IMR-90 (cell line): Measurements from ENCODE around the gene RARRES1. TPM values are rescaled to one million over a fixed set of nuclear protein-coding genes. Genes with fewer than 3 reads are reported as not detected.

ENCODE experiments used
- ATAC-seq: fragments of 200-7000 bp; cut with Tn5 transposase; 2 replicates; pipeline ENCODE4 v1.9.1; 2020; ENCODE audit warnings: low read depth, mild to moderate bottlenecking, moderate library complexity
- BruUV-seq: library from RNA; stranded (reverse); fragments of 400-500 nt; replicated peaks from 2 replicates; lab custom pipeline; 2021; lab: Mats Ljungman, UMichigan
- CTCF ChIA-PET: fragments of 300-600 bp; formaldehyde crosslinking; extraction: SDS; loops from one replicate; lab custom pipeline; 2021; ENCODE audit warnings: antibody characterized with exemption; lab: Yijun Ruan, JAX
- POLR2A ChIA-PET: fragments of 300-600 bp; sonication (Branson Sonifier 250); formaldehyde crosslinking; loops from one replicate; lab custom pipeline; 2022; ENCODE audit warnings: antibody characterized with exemption; ENCODE audit not compliant: unreplicated experiment; lab: Charles Lee
- DNase-seq: peaks from one replicate; pipeline ENCODE4 v3.0.0; 2013
- H2AFZ ChIP-seq: replicated peaks from 2 replicates; pipeline ENCODE3; 2013; ENCODE audit warnings: low read length, mild to moderate bottlenecking; ENCODE audit not compliant: poor library complexity
- H2AK5ac ChIP-seq: 2 replicates; pipeline ENCODE4 v1.6.1; 2013; ENCODE audit warnings: low read depth, low read length, inconsistent platforms
- H2AK9ac ChIP-seq: replicated peaks from 2 replicates; pipeline ENCODE3; 2013; ENCODE audit warnings: mild to moderate bottlenecking, low read depth, low read length, moderate library complexity; ENCODE audit not compliant: poor library complexity
- H2BK120ac ChIP-seq: 2 replicates; pipeline ENCODE4 v1.6.1; 2013; ENCODE audit warnings: low read depth, low read length, inconsistent platforms
- H2BK15ac ChIP-seq: 3 replicates; pipeline ENCODE4 v1.6.1; 2013; ENCODE audit warnings: low read depth, low read length, inconsistent platforms
- H2BK20ac ChIP-seq: 2 replicates; pipeline ENCODE4 v1.6.1; 2013; ENCODE audit warnings: low read depth, mild to moderate bottlenecking, inconsistent platforms, low read length, moderate library complexity
- H2BK5ac ChIP-seq: 2 replicates; pipeline ENCODE4 v1.6.1; 2013; ENCODE audit warnings: mild to moderate bottlenecking, low read depth, low read length, inconsistent platforms; ENCODE audit not compliant: poor library complexity, severe bottlenecking
- H3K14ac ChIP-seq: replicated peaks from 2 replicates; pipeline ENCODE4 v1.6.1; 2013; ENCODE audit warnings: low read depth, low read length, inconsistent platforms
- H3K18ac ChIP-seq: 2 replicates; pipeline ENCODE4 v1.6.1; 2013; ENCODE audit warnings: low read depth, low read length, control low read depth
- H3K23ac ChIP-seq: 2 replicates; pipeline ENCODE4 v1.6.1; 2013; ENCODE audit warnings: low read depth, low read length, inconsistent platforms
- H3K27ac ChIP-seq: 2 replicates; pipeline ENCODE4 v1.5.1; 2013; ENCODE audit warnings: mild to moderate bottlenecking, control low read depth, low read length; ENCODE audit not compliant: insufficient read depth
- H3K27me3 ChIP-seq: 2 replicates; pipeline ENCODE4 v1.6.1; 2013; ENCODE audit warnings: low read length; ENCODE audit not compliant: control insufficient read depth, insufficient read depth
- H3K36me3 ChIP-seq: 2 replicates; pipeline ENCODE4 v1.6.1; 2013; ENCODE audit warnings: low read length, mixed read lengths; ENCODE audit not compliant: control insufficient read depth, insufficient read depth
- H3K4ac ChIP-seq: 2 replicates; pipeline ENCODE4 v1.6.1; 2013; ENCODE audit warnings: low read depth, low read length, inconsistent platforms
- H3K4me1 ChIP-seq: 2 replicates; pipeline ENCODE4 v1.6.1; 2013; ENCODE audit warnings: low read length, mixed read lengths; ENCODE audit not compliant: control insufficient read depth, insufficient read depth
- H3K4me2 ChIP-seq: 2 replicates; pipeline ENCODE4 v1.6.1; 2013; ENCODE audit warnings: low read depth, mild to moderate bottlenecking, control low read depth, low read length, moderate library complexity
- H3K4me3 ChIP-seq: 2 replicates; pipeline ENCODE4 v1.5.1; 2013; ENCODE audit warnings: low read depth, mild to moderate bottlenecking, control low read depth, low read length, moderate library complexity; ENCODE audit not compliant: insufficient read depth
- H3K56ac ChIP-seq: 2 replicates; pipeline ENCODE4 v1.6.1; 2013; ENCODE audit warnings: low read length, inconsistent platforms; ENCODE audit not compliant: insufficient read depth; ENCODE audit errors: extremely low read depth
- H3K79me1 ChIP-seq, 2 experiments: 2 replicates each; pipeline ENCODE4 v1.6.1; 2013; ENCODE audit warnings: low read length in 2 of 2, inconsistent platforms in 1 of 2, low read depth in 1 of 2
- H3K9ac ChIP-seq: 2 replicates; pipeline ENCODE4 v1.6.1; 2013; ENCODE audit warnings: low read depth, low read length, control low read depth
- H3K9me1 ChIP-seq: 2 replicates; pipeline ENCODE4 v1.6.1; 2013; ENCODE audit warnings: low read length, inconsistent platforms; ENCODE audit not compliant: insufficient read depth
- H3K9me3 ChIP-seq: 2 replicates; pipeline ENCODE4 v1.6.1; 2013; ENCODE audit warnings: low read length; ENCODE audit not compliant: control insufficient read depth, insufficient read depth
- H4K20me1 ChIP-seq: 2 replicates; pipeline ENCODE4 v1.6.1; 2013; ENCODE audit warnings: low read length, inconsistent platforms; ENCODE audit not compliant: insufficient read depth
- H4K5ac ChIP-seq: 2 replicates; pipeline ENCODE4 v1.6.1; 2013; ENCODE audit warnings: mild to moderate bottlenecking, low read depth, low read length, control low read depth
- H4K8ac ChIP-seq, 2 experiments: 2 replicates each; pipeline ENCODE4 v1.6.1; 2013; ENCODE audit warnings: low read depth in 2 of 2, low read length in 2 of 2, control low read depth in 1 of 2, inconsistent platforms in 1 of 2
- H4K91ac ChIP-seq: 2 replicates; pipeline ENCODE4 v1.6.1; 2013; ENCODE audit warnings: low read depth, low read length, inconsistent platforms; ENCODE audit not compliant: insufficient read depth
- BHLHE40 ChIP-seq: fragments of 150-350 bp; IDR thresholded peaks from 2 replicates; pipeline ENCODE4 v1.6.1; 2016; ENCODE audit warnings: mild to moderate bottlenecking, low read depth, low read length
- CEBPB ChIP-seq: IDR thresholded peaks from 2 replicates; pipeline ENCODE4 v1.6.1; 2012; ENCODE audit warnings: low read depth, low read length, improper control_type of control experiment
- CHD1 ChIP-seq: IDR thresholded peaks from 2 replicates; pipeline ENCODE4 v1.6.1; 2012; ENCODE audit warnings: low read depth, low read length, improper control_type of control experiment
- FOS ChIP-seq: fragments of 150-350 bp; IDR thresholded peaks from 2 replicates; pipeline ENCODE4 v1.6.1; 2016; ENCODE audit warnings: low read depth, low read length
- MAFK ChIP-seq: IDR thresholded peaks from 2 replicates; pipeline ENCODE4 v1.6.1; 2012; ENCODE audit warnings: low read depth, low read length, improper control_type of control experiment
- MAZ ChIP-seq: IDR thresholded peaks from 2 replicates; pipeline ENCODE4 v1.6.1; 2012; ENCODE audit warnings: low read depth, mild to moderate bottlenecking, low read length, improper control_type of control experiment, moderate library complexity, borderline replicate concordance
- MXI1 ChIP-seq: IDR thresholded peaks from 2 replicates; pipeline ENCODE4 v1.6.1; 2012; ENCODE audit warnings: low read depth, mild to moderate bottlenecking, low read length, moderate library complexity, borderline replicate concordance
- NFE2L2 ChIP-seq: fragments of 150-350 bp; IDR thresholded peaks from 2 replicates; pipeline ENCODE4 v1.6.1; 2016; ENCODE audit warnings: low read depth, mild to moderate bottlenecking, low read length
- POLR2A ChIP-seq: IDR thresholded peaks from 2 replicates; pipeline ENCODE4 v1.6.1; 2012; ENCODE audit warnings: mild to moderate bottlenecking, low read depth, low read length
- RCOR1 ChIP-seq: IDR thresholded peaks from 2 replicates; pipeline ENCODE4 v1.6.1; 2012; ENCODE audit warnings: mild to moderate bottlenecking, low read length, improper control_type of control experiment; ENCODE audit not compliant: insufficient replicate concordance
- SMC3 ChIP-seq: fragments of 150-350 bp; IDR thresholded peaks from 2 replicates; pipeline ENCODE4 v1.6.1; 2016; ENCODE audit warnings: low read depth, mild to moderate bottlenecking, antibody characterized with exemption, low read length, moderate library complexity
- USF2 ChIP-seq: fragments of 150-350 bp; IDR thresholded peaks from 2 replicates; pipeline ENCODE4 v1.6.1; 2017; ENCODE audit warnings: mild to moderate bottlenecking, antibody characterized with exemption, low read length, low read depth
- WGBS, 2 experiments: methylation state at CpG; one replicate each; pipeline versions ENCODE4 v1.1.5 to v1.1.7; 2013; ENCODE audit warnings: missing lambda C conversion rate in 2 of 2; ENCODE audit not compliant: insufficient read length in 1 of 2; ENCODE audit errors: extremely low coverage in 2 of 2; 5-methylcytosine and 5-hydroxymethylcytosine counted together
- dilution Hi-C: fragments of 300-500 bp; cut with HindIII; formaldehyde crosslinking; loops from one replicate; pipeline ENCODE4 v1.14.3; 2018; ENCODE audit warnings: low sequenced_read_pairs; ENCODE audit not compliant: unreplicated experiment
- in situ Hi-C: fragments of 300-500 bp; cut with MboI; formaldehyde crosslinking; loops from 3 replicates; pipeline ENCODE4 v1.14.3; 2019; ENCODE audit warnings: low sequenced_read_pairs, inconsistent platforms, mixed read lengths
- intact Hi-C: fragments of 100-400 bp; cut with micrococcal nuclease; formaldehyde crosslinking; loops from 2 replicates; pipeline ENCODE4 v1.10.0; 2022
- polyA plus RNA-seq, 3 experiments: library from polyadenylated mRNA; depleted of rRNA; stranded (reverse); fragments of >200 nt; gene quantifications; 2 replicates each; pipeline ENCODE4 v1.2.3, GENCODE V29; 2012; ENCODE audit warnings: low replicate concordance in 1 of 3
- total RNA-seq: library from RNA; depleted of rRNA; stranded (reverse); fragments of >200 nt; gene quantifications from 2 replicates; pipeline ENCODE4 v1.2.3, GENCODE V29; 2012

The RARRES1 gene
- total and polyA plus RNA-seq, 2 of the 4 experiments (the other 2 are of a cell fraction): 0.90 to 3.0 TPM

- no peak for TF ChIP-seq MAFK
Measured at GRCh38 chr3:158770741-158771350, 38.6 kb upstream of the RARRES1 start (continued).

- Histone ChIP-seq H2BK5ac (peak overlapping the region; percentile 93), H3K9ac (peak overlapping the region; percentile 80), H3K23ac (peak overlapping the region; percentile 95; the same call in 1 of the 2 replicates), H2AFZ (peak overlapping the region; percentile 48), H3K4me3 (no peak overlapping the region), H2BK120ac (peak overlapping the region; percentile 91), H4K8ac (peak overlapping the region; percentile 42 to 86), H3K36me3 (no peaks in the 10 kb centered on the region), H2AK9ac (peak overlapping the region; percentile 20), H3K9me3 (no peaks in the 10 kb centered on the region), H3K27me3 (no peaks in the 10 kb centered on the region), H3K4me2 (peak overlapping the region; percentile 82), H3K79me1 (no peaks in the 10 kb centered on the region; a peak in 1 of 4 replicates), H3K27ac (peak overlapping the region; percentile 87), H2AK5ac (peak overlapping the region; percentile 94; the same call in 1 of the 2 replicates), H3K56ac (peak overlapping the region; percentile 94), H3K14ac (peak overlapping the region; percentile 84), H4K20me1 (0 out of 2 replicates have a peak, but pooled peaks cover 2% of the 10 kb centered on the region), H3K4ac (peak overlapping the region; percentile 78), H2BK20ac (peak overlapping the region; percentile 93), H2BK15ac (peak overlapping the region; percentile 92; the same call in 2 of the 3 replicates), H3K4me1 (peaks cover 23% of the 10 kb centered on the region), H4K5ac (peak overlapping the region; percentile 83), H3K18ac (peak overlapping the region; percentile 97), H3K9me1 (peaks cover 12% of the 10 kb centered on the region), H4K91ac (peak overlapping the region; percentile 93)
- BruUV-seq: no TSS peak
- in situ Hi-C loops (no loop called here), intact Hi-C loops (loop anchor here (1.0 kb wide), 1 partner anchor 43 kb away; no protein-coding TSS in a partner anchor), dilution Hi-C loops (no loop called here)
- POLR2A ChIA-PET: no interaction called here
- ATAC-seq: peak; percentile 70
- DNase-seq: peak; percentile 93
- CTCF ChIA-PET: interaction anchor here (0.6 kb wide), 2 partner anchors 34 to 73 kb away, joined by 3 to 4 read pairs; no protein-coding TSS in a partner anchor
- no CpG with 5 or more reads among the region's 10 CpGs for WGBS, 2 experiments
- TF ChIP-seq USF2 (peak; percentile 37; the same call in 1 of the 2 replicates), CHD1 (no peak), BHLHE40 (peak; percentile 47), MAFK (no peak; the same call in none of the 2 replicates), MAZ (no peak), MXI1 (0 out of 2 replicates have a peak, but pooled peaks have one; percentile 43), NFE2L2 (peak; percentile 5; the same call in 1 of the 2 replicates), RCOR1 (peak; percentile 43), POLR2A (no peak), FOS (peak; percentile 76), SMC3 (no peak), CEBPB (peak; percentile 59; the same call in 1 of the 2 replicates)
Measured at GRCh38 chr3:158769952-158770740, 37.9 kb upstream of the RARRES1 start.
